Endothelial cell of umbilical vein (primary cell): ENCODE measurements around the gene ASAP2.

Source experiments
- CTCF ChIP-seq, 2 donors: IDR thresholded peaks; 1 replicate in 1 of 2; 2 replicates in 1 of 2; pipeline ENCODE4 v1.5.1; 2011; ENCODE audit warnings: low read length in 2 of 2, mild to moderate bottlenecking in 2 of 2, moderate library complexity in 2 of 2, control low read depth in 1 of 2, inconsistent platforms in 1 of 2, low read depth in 1 of 2; ENCODE audit not compliant: insufficient read depth in 1 of 2; ENCODE audit errors: extremely low read depth in 1 of 2
- EZH2 ChIP-seq: IDR thresholded peaks from 2 replicates; pipeline ENCODE4 v1.6.1; 2012; ENCODE audit warnings: borderline replicate concordance, low read depth, mild to moderate bottlenecking, moderate library complexity, low read length, inconsistent platforms; ENCODE audit not compliant: severe bottlenecking
- FOS ChIP-seq: IDR thresholded peaks from 2 replicates; pipeline ENCODE4 v1.6.1; 2011; ENCODE audit warnings: mild to moderate bottlenecking, low read length, moderate library complexity, borderline replicate concordance; ENCODE audit not compliant: insufficient read depth
- GATA2 ChIP-seq: IDR thresholded peaks from 2 replicates; pipeline ENCODE4 v1.7.0; 2011; ENCODE audit warnings: low read depth, mild to moderate bottlenecking, moderate library complexity, mixed read lengths, low read length; ENCODE audit not compliant: insufficient read length, insufficient read depth
- JUN ChIP-seq: IDR thresholded peaks from 2 replicates; pipeline ENCODE4 v1.6.1; 2011; ENCODE audit warnings: borderline replicate concordance, low read depth; ENCODE audit not compliant: insufficient read length, insufficient read depth
- MYC ChIP-seq: IDR thresholded peaks from one replicate; pipeline ENCODE4 v1.6.1; 2011; ENCODE audit warnings: mild to moderate bottlenecking, low read depth, low read length
- POLR2A ChIP-seq: IDR thresholded peaks from 2 replicates; pipeline ENCODE4 v1.6.1; 2012; ENCODE audit warnings: low read depth, mild to moderate bottlenecking, control low read depth, low read length
- POLR2AphosphoS5 ChIP-seq: IDR thresholded peaks from 2 replicates; pipeline ENCODE4 v1.6.1; 2012; ENCODE audit warnings: low read depth, mild to moderate bottlenecking, control low read depth, low read length, moderate library complexity; ENCODE audit not compliant: insufficient read depth
- TF ChIP-seq, protein P1 (sequence below): IDR thresholded peaks from 2 replicates; pipeline ENCODE4 v1.6.1; 2011; ENCODE audit not compliant: insufficient read depth, insufficient read length

- TF ChIP-seq CTCF (IDR thresholded peaks at IDR 0.05; ENCODE audit: extremely low read depth in 1 of 2, insufficient read depth in 1 of 2, low read depth in 1 of 2, low read length in 2 of 2) (no peak), EZH2 (no peak), POLR2A (no peak), POLR2AphosphoS5 (no peak), FOS (no peak), JUN (no peak), GATA2 (no peak), MYC (no peak)
- TF ChIP-seq, protein P1, sequence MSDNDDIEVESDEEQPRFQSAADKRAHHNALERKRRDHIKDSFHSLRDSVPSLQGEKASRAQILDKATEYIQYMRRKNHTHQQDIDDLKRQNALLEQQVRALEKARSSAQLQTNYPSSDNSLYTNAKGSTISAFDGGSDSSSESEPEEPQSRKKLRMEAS = no peak
Measured at GRCh38 chr2:9410108-9410507, 203.5 kb downstream of the ASAP2 start.
